OCI-LY7 (cell line): Measurements from ENCODE around the gene RNF207. TPM values are rescaled to one million over a fixed set of nuclear protein-coding genes. Genes with fewer than 3 reads are reported as not detected.

ENCODE experiments used
- BruUV-seq: library from RNA; stranded (reverse); fragments of 400-500 nt; replicated peaks from 2 replicates; lab custom pipeline; 2021; lab: Mats Ljungman, UMichigan
- CTCF ChIA-PET: fragments of 300-600 bp; sonication (Branson Sonifier 250); formaldehyde crosslinking; loops from one replicate; lab custom pipeline; 2022; ENCODE audit warnings: antibody characterized with exemption; ENCODE audit not compliant: unreplicated experiment; lab: Charles Lee
- POLR2A ChIA-PET: fragments of 300-600 bp; sonication (Branson Sonifier 250); formaldehyde crosslinking; loops from one replicate; lab custom pipeline; 2022; ENCODE audit warnings: antibody characterized with exemption; lab: Charles Lee
- DNase-seq: peaks from one replicate; pipeline ENCODE4 v3.0.0-alpha.2; 2015; ENCODE audit warnings: low spot score
- H2AFZ ChIP-seq: fragments of 200-600 bp; sonication (generic), shearing (Covaris generic); 2 replicates; pipeline ENCODE4 v1.6.1; 2014; ENCODE audit warnings: mild to moderate bottlenecking, antibody characterized with exemption, low read length, moderate library complexity
- H3K27ac ChIP-seq: fragments of 200-600 bp; sonication (generic); 2 replicates; pipeline ENCODE4 v1.5.1; 2014; ENCODE audit warnings: mixed run types, low read depth, mild to moderate bottlenecking, moderate library complexity, low read length, inconsistent platforms; ENCODE audit not compliant: poor library complexity, severe bottlenecking
- H3K36me3 ChIP-seq: fragments of 200-600 bp; sonication (generic); 2 replicates; pipeline ENCODE4 v1.6.1; 2014; ENCODE audit warnings: mild to moderate bottlenecking, antibody characterized with exemption, low read length, moderate library complexity, mixed read lengths; ENCODE audit not compliant: insufficient read depth
- H3K4me1 ChIP-seq: fragments of 200-600 bp; sonication (generic); 2 replicates; pipeline ENCODE4 v1.5.1; 2014; ENCODE audit warnings: mild to moderate bottlenecking, low read length; ENCODE audit not compliant: insufficient read depth, poor library complexity, severe bottlenecking
- H3K4me2 ChIP-seq: fragments of 200-600 bp; sonication (generic); 2 replicates; pipeline ENCODE4 v1.6.1; 2014; ENCODE audit warnings: mild to moderate bottlenecking, low read length
- H3K4me3 ChIP-seq: fragments of 200-600 bp; sonication (generic); 2 replicates; pipeline ENCODE4 v1.5.1; 2014; ENCODE audit warnings: mild to moderate bottlenecking, low read depth, low read length; ENCODE audit not compliant: poor library complexity, severe bottlenecking
- H3K79me2 ChIP-seq: fragments of 200-600 bp; sonication (generic); 2 replicates; pipeline ENCODE4 v1.6.1; 2016; ENCODE audit warnings: low read depth, mild to moderate bottlenecking, low read length, moderate library complexity, mixed read lengths; ENCODE audit not compliant: insufficient read depth
- H3K9me2 ChIP-seq: fragments of 200-600 bp; sonication (generic); 2 replicates; pipeline ENCODE4 v1.6.1; 2016; ENCODE audit warnings: mild to moderate bottlenecking, low read length, mixed read lengths; ENCODE audit not compliant: insufficient read depth
- H3K9me3 ChIP-seq: fragments of 200-600 bp; sonication (generic); 2 replicates; pipeline ENCODE4 v1.6.1; 2014; ENCODE audit warnings: mild to moderate bottlenecking, mixed run types, low read length, mixed read lengths
- H4K20me1 ChIP-seq: fragments of 200-600 bp; sonication (generic); 2 replicates; pipeline ENCODE4 v1.6.1; 2014; ENCODE audit warnings: mild to moderate bottlenecking, antibody characterized with exemption, low read length, moderate library complexity, mixed read lengths; ENCODE audit not compliant: insufficient read depth
- EZH2phosphoT487 ChIP-seq: fragments of 200-600 bp; sonication (generic); IDR thresholded peaks from 2 replicates; pipeline ENCODE4 v1.6.1; 2018; ENCODE audit warnings: low read depth, borderline replicate concordance, mild to moderate bottlenecking, mixed run types, antibody characterized with exemption, low read length, moderate library complexity, mixed read lengths
- intact Hi-C: fragments of 100-400 bp; cut with micrococcal nuclease; formaldehyde crosslinking; loops from one replicate; pipeline ENCODE4 v1.10.0; 2022; ENCODE audit not compliant: unreplicated experiment
- total RNA-seq, 2 experiments: library from RNA; depleted of rRNA in 1 of 2; stranded (reverse); fragments of >200 nt in 1 of 2; shearing (Covaris generic) in 1 of 2; gene quantifications; 2 replicates each; pipeline ENCODE4 v1.2.3, GENCODE V29; 2014 to 2022
- TF ChIP-seq, protein P1 (sequence below): fragments of 200-600 bp; sonication (generic); conservative IDR thresholded peaks from 2 replicates; pipeline ENCODE4 v1.5.1; 2014; ENCODE audit warnings: mild to moderate bottlenecking, antibody characterized with exemption, low read length, moderate library complexity, mixed read lengths

RNF207 gene
- total RNA-seq, 2 experiments from 2014 or later = not detected

GRCh38 chr1:6208723-6209660 is 3.1 kb downstream of the RNF207 start:
- Histone ChIP-seq H3K4me3 (peak overlapping the region; percentile 50), H3K36me3 (no peaks in the 10 kb centered on the region), H3K4me2 (peak overlapping the region; percentile 61; the same call in 1 of the 2 replicates), H3K27ac (no peak overlapping the region), H2AFZ (peak overlapping the region; percentile 58; the same call in 1 of the 2 replicates), H4K20me1 (no peaks in the 10 kb centered on the region), H3K4me1 (peaks cover 10% of the 10 kb centered on the region), H3K79me2 (no peaks in the 10 kb centered on the region), H3K9me2 (no peaks in the 10 kb centered on the region), H3K9me3 (no peaks in the 10 kb centered on the region)
- DNase-seq = no peak
- intact Hi-C loops = no loop called here
- no peak for TF ChIP-seq EZH2phosphoT487
- TF ChIP-seq, protein P1, sequence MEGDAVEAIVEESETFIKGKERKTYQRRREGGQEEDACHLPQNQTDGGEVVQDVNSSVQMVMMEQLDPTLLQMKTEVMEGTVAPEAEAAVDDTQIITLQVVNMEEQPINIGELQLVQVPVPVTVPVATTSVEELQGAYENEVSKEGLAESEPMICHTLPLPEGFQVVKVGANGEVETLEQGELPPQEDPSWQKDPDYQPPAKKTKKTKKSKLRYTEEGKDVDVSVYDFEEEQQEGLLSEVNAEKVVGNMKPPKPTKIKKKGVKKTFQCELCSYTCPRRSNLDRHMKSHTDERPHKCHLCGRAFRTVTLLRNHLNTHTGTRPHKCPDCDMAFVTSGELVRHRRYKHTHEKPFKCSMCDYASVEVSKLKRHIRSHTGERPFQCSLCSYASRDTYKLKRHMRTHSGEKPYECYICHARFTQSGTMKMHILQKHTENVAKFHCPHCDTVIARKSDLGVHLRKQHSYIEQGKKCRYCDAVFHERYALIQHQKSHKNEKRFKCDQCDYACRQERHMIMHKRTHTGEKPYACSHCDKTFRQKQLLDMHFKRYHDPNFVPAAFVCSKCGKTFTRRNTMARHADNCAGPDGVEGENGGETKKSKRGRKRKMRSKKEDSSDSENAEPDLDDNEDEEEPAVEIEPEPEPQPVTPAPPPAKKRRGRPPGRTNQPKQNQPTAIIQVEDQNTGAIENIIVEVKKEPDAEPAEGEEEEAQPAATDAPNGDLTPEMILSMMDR = no peak
- CTCF ChIA-PET = no interaction called here
- no TSS peak for BruUV-seq
- POLR2A ChIA-PET = interaction anchor here (0.6 kb wide), 1 partner anchor 243 kb away, joined by 4 read pairs; no protein-coding TSS in a partner anchor

- peak overlapping the region; percentile 50 for H3K4me3 ChIP-seq
- TF ChIP-seq EZH2phosphoT487 = no peak
- TF ChIP-seq, protein P1 = peak; percentile 61; the same call in 1 of the 2 replicates
- peak; percentile 40 for DNase-seq
Observed at GRCh38 chr1:6209661-6210580, 4.0 kb downstream of the RNF207 start.

More at GRCh38 chr1:6209661-6210580, 4.0 kb downstream of the RNF207 start:
- intact Hi-C loops = no loop called here
- no peak overlapping the region for H3K27ac ChIP-seq
- ChIA-PET POLR2A (interaction anchor here (0.6 kb wide), 1 partner anchor 242 kb away, joined by 4 read pairs; no protein-coding TSS in a partner anchor), CTCF (interaction anchor here (0.6 kb wide), 1 partner anchor 31 kb away, joined by 14 read pairs; no protein-coding TSS in a partner anchor)
- H3K79me2 ChIP-seq = no peaks in the 10 kb centered on the region
- peaks cover 10% of the 10 kb centered on the region for H3K4me1 ChIP-seq
- H2AFZ ChIP-seq = peak overlapping the region; percentile 58; the same call in 1 of the 2 replicates
- no peaks in the 10 kb centered on the region for H4K20me1 ChIP-seq
- peak overlapping the region; percentile 61; the same call in 1 of the 2 replicates for H3K4me2 ChIP-seq
- no TSS peak for BruUV-seq
- no peaks in the 10 kb centered on the region for H3K9me3 ChIP-seq
- no peaks in the 10 kb centered on the region for H3K9me2 ChIP-seq
- no peaks in the 10 kb centered on the region for H3K36me3 ChIP-seq
